LNCAP (cell line): Measurements from ENCODE around the gene XPNPEP1.

ENCODE experiments used
- CTCF ChIP-seq: fragments of 450-650 bp; IDR thresholded peaks from 2 replicates; pipeline ENCODE4 v1.5.1; 2017; ENCODE audit warnings: mild to moderate bottlenecking

Gene XPNPEP1

GRCh38 chr10:109915566-109915965, 7.7 kb downstream of the XPNPEP1 start:
- TF ChIP-seq CTCF, result no peak

GRCh38 chr10:109914966-109915365, 8.3 kb downstream of the XPNPEP1 start:
- TF ChIP-seq CTCF, result no peak

GRCh38 chr10:109913306-109913892, 9.9 kb downstream of the XPNPEP1 start:
- TF ChIP-seq CTCF, result no peak

GRCh38 chr10:109912335-109913281, 10.7 kb downstream of the XPNPEP1 start:
- no peak for TF ChIP-seq CTCF

GRCh38 chr10:109911903-109912302, 11.4 kb downstream of the XPNPEP1 start:
- no peak for TF ChIP-seq CTCF

- TF ChIP-seq CTCF, result no peak
Observed at GRCh38 chr10:109906316-109906715, 17.0 kb downstream of the XPNPEP1 start.

GRCh38 chr10:109904397-109904796, 18.9 kb downstream of the XPNPEP1 start:
- no peak for TF ChIP-seq CTCF
